DOHH2 (cell line): ENCODE results near the gene E2F2.
A peak's percentile ranks its signal among the peaks of the same experiment; 100 is the strongest.

Experiments used
- H3F3A ChIP-seq: fragments of 200-600 bp; sonication (generic), shearing (Covaris generic); 2 replicates; pipeline ENCODE4 v1.6.0; 2016; ENCODE audit warnings: antibody characterized with exemption, mild to moderate bottlenecking; ENCODE audit not compliant: control insufficient read depth, insufficient read depth
- H3K27ac ChIP-seq: fragments of 200-600 bp; sonication (generic); 2 replicates; pipeline ENCODE4 v1.5.1; 2014; ENCODE audit warnings: low read depth, mild to moderate bottlenecking, low read length, moderate library complexity
- H3K27me3 ChIP-seq: fragments of 200-600 bp; sonication (generic); 2 replicates; pipeline ENCODE4 v1.6.1; 2014; ENCODE audit warnings: mild to moderate bottlenecking, low read length, mixed read lengths; ENCODE audit not compliant: control insufficient read depth
- H3K36me3 ChIP-seq: fragments of 200-600 bp; sonication (generic); 2 replicates; pipeline ENCODE4 v1.6.1; 2014; ENCODE audit warnings: mild to moderate bottlenecking, low read length, moderate library complexity, mixed read lengths; ENCODE audit not compliant: control insufficient read depth
- H3K4me1 ChIP-seq: fragments of 200-600 bp; sonication (generic); 2 replicates; pipeline ENCODE4 v1.6.1; 2014; ENCODE audit warnings: mild to moderate bottlenecking, low read length, mixed read lengths; ENCODE audit not compliant: control insufficient read depth
- H3K4me2 ChIP-seq: fragments of 200-600 bp; sonication (generic); 2 replicates; pipeline ENCODE4 v1.6.0; 2014; ENCODE audit warnings: mild to moderate bottlenecking, low read length, moderate library complexity
- H3K4me3 ChIP-seq: fragments of 200-600 bp; sonication (generic); 2 replicates; pipeline ENCODE4 v1.5.1; 2014; ENCODE audit warnings: mild to moderate bottlenecking, low read length, mixed read lengths
- H3K79me2 ChIP-seq: fragments of 200-600 bp; sonication (generic); 2 replicates; pipeline ENCODE4 v1.6.1; 2014; ENCODE audit warnings: mild to moderate bottlenecking, low read length, mixed read lengths; ENCODE audit not compliant: control insufficient read depth
- H3K9me2 ChIP-seq: fragments of 200-600 bp; sonication (generic); replicated peaks from 2 replicates; pipeline ENCODE4 v1.6.1; 2014; ENCODE audit warnings: mild to moderate bottlenecking, low read length, mixed read lengths; ENCODE audit not compliant: control insufficient read depth
- H3K9me3 ChIP-seq: fragments of 200-600 bp; sonication (generic); 2 replicates; pipeline ENCODE4 v1.6.1; 2014; ENCODE audit warnings: antibody characterized with exemption, low read length, mixed read lengths; ENCODE audit not compliant: control insufficient read depth, insufficient read depth
- H4K20me1 ChIP-seq: fragments of 200-600 bp; sonication (generic); 2 replicates; pipeline ENCODE4 v1.6.0; 2014; ENCODE audit warnings: low read depth, mild to moderate bottlenecking, antibody characterized with exemption, low read length, moderate library complexity; ENCODE audit not compliant: control insufficient read depth, insufficient read depth
- CTCF ChIP-seq: fragments of 200-600 bp; sonication (generic); IDR thresholded peaks from one replicate; pipeline ENCODE4 v1.5.1; 2014; ENCODE audit warnings: antibody characterized with exemption, mild to moderate bottlenecking, low read depth, low read length; ENCODE audit not compliant: poor library complexity, severe bottlenecking
- EZH2phosphoT487 ChIP-seq: fragments of 200-600 bp; sonication (generic); IDR thresholded peaks from 2 replicates; pipeline ENCODE4 v1.6.1; 2017; ENCODE audit warnings: borderline replicate concordance, mild to moderate bottlenecking, antibody characterized with exemption, low read length, moderate library complexity, mixed read lengths

The E2F2 gene

GRCh38 chr1:23558140-23558871 is 27.3 kb upstream of the E2F2 start:
- no peak for TF ChIP-seq CTCF
- TF ChIP-seq EZH2phosphoT487, result no peak

GRCh38 chr1:23557471-23558124 is 26.6 kb upstream of the E2F2 start:
- Histone ChIP-seq H3K36me3 (peaks cover 40% of the 10 kb centered on the region), H3K9me3 (no peaks in the 10 kb centered on the region), H3F3A (peaks cover 57% of the 10 kb centered on the region), H3K4me1 (peaks cover 75% of the 10 kb centered on the region), H3K27me3 (no peaks in the 10 kb centered on the region; the same call in 1 of the 2 replicates), H3K9me2 (no peaks in the 10 kb centered on the region), H3K4me2 (peak overlapping the region; percentile 93), H3K4me3 (peak overlapping the region; percentile 93), H3K79me2 (peaks cover 38% of the 10 kb centered on the region), H4K20me1 (peaks cover 20% of the 10 kb centered on the region), H3K27ac (peak overlapping the region; percentile 87)
- no peak for TF ChIP-seq CTCF
- no peak for TF ChIP-seq EZH2phosphoT487

More at GRCh38 chr1:23558140-23558871, 27.3 kb upstream of the E2F2 start:
- Histone ChIP-seq H3K27me3 (no peaks in the 10 kb centered on the region; the same call in 1 of the 2 replicates), H3K79me2 (peaks cover 38% of the 10 kb centered on the region), H3K27ac (peak overlapping the region; percentile 87), H3K4me3 (peak overlapping the region; percentile 93), H3K36me3 (peaks cover 40% of the 10 kb centered on the region), H3K9me3 (no peaks in the 10 kb centered on the region), H3K4me1 (peaks cover 80% of the 10 kb centered on the region), H3K9me2 (no peaks in the 10 kb centered on the region), H3K4me2 (peak overlapping the region; percentile 93), H3F3A (peaks cover 57% of the 10 kb centered on the region), H4K20me1 (peaks cover 20% of the 10 kb centered on the region)

GRCh38 chr1:23556635-23557470 is 25.8 kb upstream of the E2F2 start:
- peaks cover 38% of the 10 kb centered on the region for H3K79me2 ChIP-seq
- peak overlapping the region; percentile 93 for H3K4me2 ChIP-seq
- TF ChIP-seq CTCF, result no peak
- TF ChIP-seq EZH2phosphoT487, result no peak
- H3K27ac ChIP-seq, result peak overlapping the region; percentile 87
- H3K36me3 ChIP-seq, result peaks cover 40% of the 10 kb centered on the region
- H4K20me1 ChIP-seq, result peaks cover 20% of the 10 kb centered on the region
- peaks cover 74% of the 10 kb centered on the region for H3K4me1 ChIP-seq
- H3K4me3 ChIP-seq, result peak overlapping the region; percentile 93
- H3K9me3 ChIP-seq, result no peaks in the 10 kb centered on the region
- peaks cover 54% of the 10 kb centered on the region for H3F3A ChIP-seq
- H3K27me3 ChIP-seq, result no peaks in the 10 kb centered on the region; the same call in 1 of the 2 replicates
- no peaks in the 10 kb centered on the region for H3K9me2 ChIP-seq
